Measurements from ENCODE around the gene SPCS3.
"Not testable (repeated sequence)": the region's sequence is repeated elsewhere in the genome, so short reads cannot be mapped to it uniquely, and the experiment has no call there.

The SPCS3 gene

GRCh38 chr4:176320340-176320975 lies 692 bp downstream of the SPCS3 start:
- Histone ChIP-seq H3K27me3 (ENCODE audit: control insufficient read depth, insufficient read depth, low read length, poor library complexity, severe bottlenecking) (no peaks in the 10 kb centered on the region), H3K9me3 (ENCODE audit: control insufficient read depth, low read length) (no peaks in the 10 kb centered on the region), H3K27ac (ENCODE audit: insufficient read depth, low read depth, low read length, poor library complexity, severe bottlenecking) (peak overlapping the region; percentile 46), H3K36me3 (ENCODE audit: control insufficient read depth, insufficient read depth, low read length) (no peaks in the 10 kb centered on the region), H3K4me1 (ENCODE audit: control insufficient read depth, insufficient read depth, low read length) (peaks cover 10% of the 10 kb centered on the region), H3K4me3 (ENCODE audit: insufficient read depth, low read depth, low read length) (peak overlapping the region; percentile 92)
- 1% methylated on average over 44 of the region's 44 CpGs for whole genome bisulfite sequencing, 2 experiments

- WGBS, 2 experiments, result 12 to 19% methylated on average over 4 to 6 of the region's 6 CpGs
- peaks cover 10% of the 10 kb centered on the region for H3K4me1 ChIP-seq (ENCODE audit: control insufficient read depth, insufficient read depth, low read length)
- H3K4me3 ChIP-seq (ENCODE audit: insufficient read depth, low read depth, low read length), result peak overlapping the region; percentile 92
- no peaks in the 10 kb centered on the region for H3K9me3 ChIP-seq (ENCODE audit: control insufficient read depth, low read length)
- H3K27me3 ChIP-seq (ENCODE audit: control insufficient read depth, insufficient read depth, low read length, poor library complexity, severe bottlenecking), result no peaks in the 10 kb centered on the region
- no peak overlapping the region for H3K27ac ChIP-seq (ENCODE audit: insufficient read depth, low read depth, low read length, poor library complexity, severe bottlenecking)
- H3K36me3 ChIP-seq (ENCODE audit: control insufficient read depth, insufficient read depth, low read length), result no peaks in the 10 kb centered on the region
These were observed 1.2 kb downstream of the SPCS3 start for GRCh38 chr4:176320976-176321361.

GRCh38 chr4:176321589-176321988 lies 1.8 kb downstream of the SPCS3 start:
- H3K27me3 ChIP-seq (ENCODE audit: control insufficient read depth, insufficient read depth, low read length, poor library complexity, severe bottlenecking), result no peaks in the 10 kb centered on the region
- no peak overlapping the region for H3K27ac ChIP-seq (ENCODE audit: insufficient read depth, low read depth, low read length, poor library complexity, severe bottlenecking)
- H3K4me3 ChIP-seq (ENCODE audit: insufficient read depth, low read depth, low read length), result peak overlapping the region; percentile 92
- H3K36me3 ChIP-seq (ENCODE audit: control insufficient read depth, insufficient read depth, low read length), result no peaks in the 10 kb centered on the region
- H3K4me1 ChIP-seq (ENCODE audit: control insufficient read depth, insufficient read depth, low read length), result peaks cover 10% of the 10 kb centered on the region
- WGBS, 2 experiments, result 82 to 93% methylated on average over 5 of the region's 5 CpGs
- no peaks in the 10 kb centered on the region for H3K9me3 ChIP-seq (ENCODE audit: control insufficient read depth, low read length)

GRCh38 chr4:176323511-176324160 lies 3.9 kb downstream of the SPCS3 start:
- peaks cover 8% of the 10 kb centered on the region for H3K4me1 ChIP-seq (ENCODE audit: control insufficient read depth, insufficient read depth, low read length)
- H3K9me3 ChIP-seq (ENCODE audit: control insufficient read depth, low read length), result no peaks in the 10 kb centered on the region
- no peaks in the 10 kb centered on the region for H3K27me3 ChIP-seq (ENCODE audit: control insufficient read depth, insufficient read depth, low read length, poor library complexity, severe bottlenecking)
- no peak overlapping the region for H3K27ac ChIP-seq (ENCODE audit: insufficient read depth, low read depth, low read length, poor library complexity, severe bottlenecking)
- no peaks in the 10 kb centered on the region for H3K36me3 ChIP-seq (ENCODE audit: control insufficient read depth, insufficient read depth, low read length)
- no peak overlapping the region for H3K4me3 ChIP-seq (ENCODE audit: insufficient read depth, low read depth, low read length)
- 92 to 100% methylated on average over 2 of the region's 3 CpGs for WGBS, 2 experiments

GRCh38 chr4:176324876-176325275 lies 5.1 kb downstream of the SPCS3 start:
- H3K27ac ChIP-seq (ENCODE audit: insufficient read depth, low read depth, low read length, poor library complexity, severe bottlenecking); H3K36me3 ChIP-seq (ENCODE audit: control insufficient read depth, insufficient read depth, low read length); H3K4me3 ChIP-seq (ENCODE audit: insufficient read depth, low read depth, low read length); H3K27me3 ChIP-seq (ENCODE audit: control insufficient read depth, insufficient read depth, low read length, poor library complexity, severe bottlenecking); H3K4me1 ChIP-seq (ENCODE audit: control insufficient read depth, insufficient read depth, low read length); H3K9me3 ChIP-seq (ENCODE audit: control insufficient read depth, low read length): not testable (repeated sequence)
- WGBS, 2 experiments, result 89 to 95% methylated on average over 8 of the region's 8 CpGs

GRCh38 chr4:176333076-176333475 lies 13.3 kb downstream of the SPCS3 start:
- H3K27me3 ChIP-seq (ENCODE audit: control insufficient read depth, insufficient read depth, low read length, poor library complexity, severe bottlenecking), result no peaks in the 10 kb centered on the region
- no peaks in the 10 kb centered on the region for H3K4me1 ChIP-seq (ENCODE audit: control insufficient read depth, insufficient read depth, low read length)
- H3K4me3 ChIP-seq (ENCODE audit: insufficient read depth, low read depth, low read length), result no peak overlapping the region
- no peaks in the 10 kb centered on the region for H3K9me3 ChIP-seq (ENCODE audit: control insufficient read depth, low read length)
- WGBS, 2 experiments, result 81 to 82% methylated on average over 3 of the region's 3 CpGs
- peaks cover 9% of the 10 kb centered on the region for H3K36me3 ChIP-seq (ENCODE audit: control insufficient read depth, insufficient read depth, low read length)
- H3K27ac ChIP-seq (ENCODE audit: insufficient read depth, low read depth, low read length, poor library complexity, severe bottlenecking), result no peak overlapping the region

GRCh38 chr4:176334066-176334465 lies 14.3 kb downstream of the SPCS3 start:
- Histone ChIP-seq H3K27ac (ENCODE audit: insufficient read depth, low read depth, low read length, poor library complexity, severe bottlenecking) (no peak overlapping the region), H3K27me3 (ENCODE audit: control insufficient read depth, insufficient read depth, low read length, poor library complexity, severe bottlenecking) (no peaks in the 10 kb centered on the region), H3K36me3 (ENCODE audit: control insufficient read depth, insufficient read depth, low read length) (peaks cover 9% of the 10 kb centered on the region), H3K4me1 (ENCODE audit: control insufficient read depth, insufficient read depth, low read length) (no peaks in the 10 kb centered on the region), H3K9me3 (ENCODE audit: control insufficient read depth, low read length) (no peaks in the 10 kb centered on the region), H3K4me3 (ENCODE audit: insufficient read depth, low read depth, low read length) (no peak overlapping the region)
- 92 to 99% methylated on average over 5 of the region's 5 CpGs for WGBS, 2 experiments

- H3K4me1 ChIP-seq (ENCODE audit: control insufficient read depth, insufficient read depth, low read length), result no peaks in the 10 kb centered on the region
- H3K27me3 ChIP-seq (ENCODE audit: control insufficient read depth, insufficient read depth, low read length, poor library complexity, severe bottlenecking), result no peaks in the 10 kb centered on the region
- H3K27ac ChIP-seq (ENCODE audit: insufficient read depth, low read depth, low read length, poor library complexity, severe bottlenecking), result no peak overlapping the region
- no peak overlapping the region for H3K4me3 ChIP-seq (ENCODE audit: insufficient read depth, low read depth, low read length)
- H3K36me3 ChIP-seq (ENCODE audit: control insufficient read depth, insufficient read depth, low read length), result peaks cover 9% of the 10 kb centered on the region
- no peaks in the 10 kb centered on the region for H3K9me3 ChIP-seq (ENCODE audit: control insufficient read depth, low read length)
- WGBS, 2 experiments, result 100% methylated on average over 1 of the region's 1 CpG; no CpG with 5 or more reads in 1 of the 2 experiments
These were observed 15.7 kb downstream of the SPCS3 start for GRCh38 chr4:176335421-176335820.

- Histone ChIP-seq H3K4me3 (ENCODE audit: insufficient read depth, low read depth, low read length) (no peak overlapping the region), H3K36me3 (ENCODE audit: control insufficient read depth, insufficient read depth, low read length) (peaks cover 6% of the 10 kb centered on the region), H3K27ac (ENCODE audit: insufficient read depth, low read depth, low read length, poor library complexity, severe bottlenecking) (no peak overlapping the region), H3K4me1 (ENCODE audit: control insufficient read depth, insufficient read depth, low read length) (no peaks in the 10 kb centered on the region), H3K9me3 (ENCODE audit: control insufficient read depth, low read length) (no peaks in the 10 kb centered on the region), H3K27me3 (ENCODE audit: control insufficient read depth, insufficient read depth, low read length, poor library complexity, severe bottlenecking) (no peaks in the 10 kb centered on the region)
- 70 to 75% methylated on average over 3 of the region's 3 CpGs for WGBS, 2 experiments
These were observed 20.4 kb downstream of the SPCS3 start for GRCh38 chr4:176339936-176340761.
